OCI-LY3 (cell line): ENCODE measurements around the gene UGT1A9.

Experiments used
- H2AFZ ChIP-seq: fragments of 200-600, 300-600 bp; shearing (Covaris generic); 2 replicates; pipeline ENCODE4 v1.6.0; 2014; ENCODE audit warnings: antibody characterized with exemption, low read depth, low read length
- H3K27ac ChIP-seq: fragments of 200-600, 300-600 bp; sonication (generic); 2 replicates; pipeline ENCODE4 v1.5.1; 2014; ENCODE audit warnings: mild to moderate bottlenecking, low read length, moderate library complexity, mixed read lengths
- H3K27me3 ChIP-seq: fragments of 200-600, 300-600 bp; sonication (generic); 2 replicates; pipeline ENCODE4 v1.6.1; 2014; ENCODE audit warnings: low read depth, low read length, mixed read lengths
- H3K36me3 ChIP-seq: fragments of 200-600, 300-600 bp; sonication (generic); replicated peaks from 2 replicates; pipeline ENCODE3; 2014; ENCODE audit warnings: low read depth, low read length, mixed read lengths
- H3K4me1 ChIP-seq: fragments of 300-600, 200-600 bp; sonication (generic); 2 replicates; pipeline ENCODE4 v1.6.1; 2014; ENCODE audit warnings: low read length, mixed read lengths
- H3K4me2 ChIP-seq: fragments of 200-600, 300-600 bp; sonication (generic); 2 replicates; pipeline ENCODE4 v1.6.1; 2014; ENCODE audit warnings: low read length, mixed read lengths
- H3K4me3 ChIP-seq: fragments of 300-600, 200-600 bp; sonication (generic); 2 replicates; pipeline ENCODE4 v1.5.1; 2014; ENCODE audit warnings: antibody characterized with exemption, mild to moderate bottlenecking, low read length, moderate library complexity
- H3K79me2 ChIP-seq: fragments of 300-600, 200-600 bp; shearing (Covaris generic); 2 replicates; pipeline ENCODE4 v1.6.1; 2014; ENCODE audit warnings: mild to moderate bottlenecking, low read length, mixed read lengths
- H3K9ac ChIP-seq: fragments of 300-600, 200-600 bp; shearing (Covaris generic); 2 replicates; pipeline ENCODE4 v1.6.0; 2014; ENCODE audit warnings: mild to moderate bottlenecking, low read length, moderate library complexity
- H3K9me3 ChIP-seq: fragments of 200-600, 300-600 bp; shearing (Covaris generic); 2 replicates; pipeline ENCODE4 v1.6.1; 2014; ENCODE audit warnings: low read length, mixed read lengths; ENCODE audit not compliant: insufficient read depth
- H4K20me1 ChIP-seq: fragments of 200-600, 300-600 bp; sonication (generic); 2 replicates; pipeline ENCODE4 v1.6.1; 2016; ENCODE audit warnings: low read length, mixed read lengths; ENCODE audit not compliant: insufficient read depth
- CTCF ChIP-seq: fragments of 200-600, 300-600 bp; sonication (generic); IDR thresholded peaks from 2 replicates; pipeline ENCODE4 v1.5.1; 2014; ENCODE audit warnings: antibody characterized with exemption, low read length, low read depth
- EZH2phosphoT487 ChIP-seq: fragments of 200-600 bp; shearing (Covaris generic); IDR thresholded peaks from 2 replicates; pipeline ENCODE4 v1.6.1; 2018; ENCODE audit warnings: antibody characterized with exemption, mixed run types, low read depth

UGT1A9 gene

GRCh38 chr2:233691443-233692433 lies 20.0 kb downstream of the UGT1A9 start:
- Histone ChIP-seq H3K27me3 (no peaks in the 10 kb centered on the region), H3K79me2 (no peaks in the 10 kb centered on the region), H3K4me1 (no peaks in the 10 kb centered on the region), H3K4me3 (no peak overlapping the region), H3K4me2 (no peak overlapping the region), H3K9me3 (no peaks in the 10 kb centered on the region), H4K20me1 (no peaks in the 10 kb centered on the region), H3K36me3 (no peaks in the 10 kb centered on the region), H2AFZ (no peak overlapping the region), H3K9ac (no peak overlapping the region), H3K27ac (no peak overlapping the region)
- TF ChIP-seq EZH2phosphoT487 (no peak), CTCF (no peak)

GRCh38 chr2:233692648-233693047 lies 20.9 kb downstream of the UGT1A9 start, which contains the start of gene UGT1A6:
UGT1A6 (plus strand) TSS chr2:233692890; CDS start chr2:233693005, 115 bp downstream.
- Histone ChIP-seq H3K4me2 (no peak within 1 kb of the TSS), H3K9me3 (no peaks in the 10 kb centered on the region), H3K4me1 (no peaks in the 10 kb centered on the region), H3K79me2 (no peaks in the 10 kb centered on the region), H2AFZ (no peak within 1 kb of the TSS), H4K20me1 (no peaks in the 10 kb centered on the region), H3K9ac (no peak within 1 kb of the TSS), H3K36me3 (no peaks in the 10 kb centered on the region), H3K27ac (no peak within 1 kb of the TSS), H3K4me3 (no peak within 1 kb of the TSS), H3K27me3 (no peaks in the 10 kb centered on the region)
- TF ChIP-seq CTCF (no peak), EZH2phosphoT487 (no peak)

GRCh38 chr2:233693963-233694362 lies 22.3 kb downstream of the UGT1A9 start:
- Histone ChIP-seq H3K9me3 (no peaks in the 10 kb centered on the region), H2AFZ (no peak overlapping the region), H3K27ac (no peak overlapping the region), H3K36me3 (no peaks in the 10 kb centered on the region), H3K27me3 (no peaks in the 10 kb centered on the region), H3K9ac (no peak overlapping the region), H3K79me2 (no peaks in the 10 kb centered on the region), H3K4me1 (no peaks in the 10 kb centered on the region), H3K4me3 (no peak overlapping the region), H4K20me1 (no peaks in the 10 kb centered on the region), H3K4me2 (no peak overlapping the region)
- TF ChIP-seq CTCF (no peak), EZH2phosphoT487 (no peak)

- Histone ChIP-seq H3K4me3 (no peak overlapping the region), H3K9ac (no peak overlapping the region), H3K36me3 (no peaks in the 10 kb centered on the region), H4K20me1 (no peaks in the 10 kb centered on the region), H2AFZ (no peak overlapping the region), H3K79me2 (no peaks in the 10 kb centered on the region), H3K4me1 (no peaks in the 10 kb centered on the region), H3K4me2 (no peak overlapping the region), H3K9me3 (no peaks in the 10 kb centered on the region), H3K27ac (no peak overlapping the region), H3K27me3 (no peaks in the 10 kb centered on the region)
- no peak for TF ChIP-seq EZH2phosphoT487
- TF ChIP-seq CTCF, result no peak
Measured at GRCh38 chr2:233698740-233699139, 27.0 kb downstream of the UGT1A9 start.
